Large intestine (tissue), 3 donors: ENCODE measurements around the gene NUP62. TPM values are rescaled to one million over a fixed set of nuclear protein-coding genes. Genes with fewer than 3 reads are reported as not detected.

ENCODE experiments used
- DNase-seq, 2 donors: peaks; one replicate each; pipeline versions ENCODE4 v3.0.0 to v3.0.0-alpha.2; 2013
- H3K27ac ChIP-seq: one replicate; pipeline ENCODE4 v1.5.1; 2013; ENCODE audit warnings: low read length
- H3K27me3 ChIP-seq: 2 replicates; pipeline ENCODE4 v1.6.1; 2013; ENCODE audit warnings: low read length; ENCODE audit not compliant: control insufficient read depth, insufficient read depth
- H3K36me3 ChIP-seq: 2 replicates; pipeline ENCODE4 v1.6.1; 2013; ENCODE audit warnings: low read length; ENCODE audit not compliant: control insufficient read depth, insufficient read depth
- H3K4me1 ChIP-seq: one replicate; pipeline ENCODE4 v1.6.1; 2013; ENCODE audit warnings: low read length; ENCODE audit not compliant: control insufficient read depth, insufficient read depth
- H3K4me3 ChIP-seq: one replicate; pipeline ENCODE4 v1.5.1; 2013; ENCODE audit warnings: low read length
- H3K9me3 ChIP-seq: one replicate; pipeline ENCODE4 v1.6.1; 2013; ENCODE audit warnings: mild to moderate bottlenecking, low read depth, low read length, moderate library complexity; ENCODE audit not compliant: control insufficient read depth
- WGBS: methylation state at CpG from one replicate; pipeline ENCODE4 v1.1.5; 2013; ENCODE audit warnings: low lambda C conversion rate; ENCODE audit not compliant: insufficient coverage; 5-methylcytosine and 5-hydroxymethylcytosine counted together
- polyA plus RNA-seq: library from polyadenylated mRNA; unstranded; fragments of 120-200 nt; gene quantifications from one replicate; pipeline ENCODE4 v1.2.1, GENCODE V29; 2013

Gene NUP62
- polyA plus RNA-seq, 1 donor = 46.2 TPM

GRCh38 chr19:49890349-49891311, 38.7 kb downstream of the NUP62 start:
- H3K9me3 ChIP-seq = peaks cover 11% of the 10 kb centered on the region
- peaks cover 6% of the 10 kb centered on the region for H3K4me1 ChIP-seq
- DNase-seq = no peak
- H3K27me3 ChIP-seq = peaks cover 19% of the 10 kb centered on the region
- peak overlapping the region; percentile 11 for H3K4me3 ChIP-seq
- WGBS = no CpG with 5 or more reads among the region's 69 CpGs
- no peak overlapping the region for H3K27ac ChIP-seq
- peaks cover 6% of the 10 kb centered on the region for H3K36me3 ChIP-seq

GRCh38 chr19:49889687-49890348, 39.5 kb downstream of the NUP62 start:
- peak; percentile 80 to 83 for DNase-seq
- Histone ChIP-seq H3K27me3 (peaks cover 19% of the 10 kb centered on the region), H3K36me3 (peaks cover 11% of the 10 kb centered on the region), H3K4me1 (peaks cover 6% of the 10 kb centered on the region), H3K9me3 (peaks cover 11% of the 10 kb centered on the region), H3K27ac (no peak overlapping the region), H3K4me3 (peak overlapping the region; percentile 11)
- WGBS = no CpG with 5 or more reads among the region's 71 CpGs

- no peak overlapping the region for H3K4me3 ChIP-seq
- H3K27ac ChIP-seq = no peak overlapping the region
- H3K4me1 ChIP-seq = peaks cover 6% of the 10 kb centered on the region
- peaks cover 19% of the 10 kb centered on the region for H3K27me3 ChIP-seq
- no peak for DNase-seq
- WGBS = no CpG with 5 or more reads among the region's 23 CpGs
- H3K36me3 ChIP-seq = peaks cover 18% of the 10 kb centered on the region
- H3K9me3 ChIP-seq = peaks cover 11% of the 10 kb centered on the region
Measured at GRCh38 chr19:49889038-49889686, 40.1 kb downstream of the NUP62 start.

- Histone ChIP-seq H3K4me3 (no peak overlapping the region), H3K4me1 (peaks cover 6% of the 10 kb centered on the region), H3K9me3 (peaks cover 11% of the 10 kb centered on the region), H3K36me3 (peaks cover 25% of the 10 kb centered on the region), H3K27me3 (peaks cover 19% of the 10 kb centered on the region), H3K27ac (no peak overlapping the region)
- no peak for DNase-seq
- no CpG with 5 or more reads among the region's 18 CpGs for WGBS
Measured at GRCh38 chr19:49888510-49888824, 40.8 kb downstream of the NUP62 start.

GRCh38 chr19:49887665-49888509, 41.4 kb downstream of the NUP62 start:
- DNase-seq = no peak
- Histone ChIP-seq H3K9me3 (peaks cover 12% of the 10 kb centered on the region), H3K4me1 (peaks cover 6% of the 10 kb centered on the region), H3K4me3 (no peak overlapping the region), H3K27me3 (peaks cover 19% of the 10 kb centered on the region), H3K27ac (no peak overlapping the region), H3K36me3 (peaks cover 30% of the 10 kb centered on the region)
- no CpG with 5 or more reads among the region's 54 CpGs for WGBS

- no CpG with 5 or more reads among the region's 23 CpGs for WGBS
- no peak overlapping the region for H3K27ac ChIP-seq
Measured at GRCh38 chr19:49887037-49887664, 42.2 kb downstream of the NUP62 start.

GRCh38 chr19:49884760-49885159, 44.5 kb downstream of the NUP62 start:
- Histone ChIP-seq H3K27me3 (peaks cover 5% of the 10 kb centered on the region), H3K36me3 (peaks cover 59% of the 10 kb centered on the region), H3K4me1 (no peaks in the 10 kb centered on the region), H3K27ac (no peak overlapping the region), H3K4me3 (no peak overlapping the region), H3K9me3 (peaks cover 14% of the 10 kb centered on the region)
- no peak for DNase-seq
- WGBS = no CpG with 5 or more reads among the region's 3 CpGs

More at GRCh38 chr19:49887037-49887664, 42.2 kb downstream of the NUP62 start:
- DNase-seq = no peak
- H3K36me3 ChIP-seq = peaks cover 38% of the 10 kb centered on the region
- peaks cover 19% of the 10 kb centered on the region for H3K27me3 ChIP-seq
- peaks cover 6% of the 10 kb centered on the region for H3K4me1 ChIP-seq
- H3K9me3 ChIP-seq = peaks cover 16% of the 10 kb centered on the region
- no peak overlapping the region for H3K4me3 ChIP-seq

- H3K27me3 ChIP-seq = no peaks in the 10 kb centered on the region
- no CpG with 5 or more reads among the region's 18 CpGs for WGBS
- H3K9me3 ChIP-seq = peaks cover 8% of the 10 kb centered on the region
- DNase-seq = no peak
- no peak overlapping the region for H3K4me3 ChIP-seq
- H3K36me3 ChIP-seq = peaks cover 64% of the 10 kb centered on the region
- no peaks in the 10 kb centered on the region for H3K4me1 ChIP-seq
- H3K27ac ChIP-seq = no peak overlapping the region
Measured at GRCh38 chr19:49884109-49884508, 45.2 kb downstream of the NUP62 start.

- H3K4me1 ChIP-seq = peaks cover 8% of the 10 kb centered on the region
- no peak for DNase-seq
- no peak overlapping the region for H3K27ac ChIP-seq
- no peaks in the 10 kb centered on the region for H3K27me3 ChIP-seq
- peaks cover 64% of the 10 kb centered on the region for H3K36me3 ChIP-seq
- 100% methylated on average over 1 of the region's 5 CpGs for WGBS
- peaks cover 8% of the 10 kb centered on the region for H3K9me3 ChIP-seq
- H3K4me3 ChIP-seq = no peak overlapping the region
Measured at GRCh38 chr19:49883094-49883493, 46.2 kb downstream of the NUP62 start.
